ENCODE measurements around the gene ADAMTSL4. TPM values are rescaled to one million over a fixed set of nuclear protein-coding genes. Genes with fewer than 3 reads are reported as not detected.
A peak's percentile ranks its signal among the peaks of the same experiment; 100 is the strongest.

Gene ADAMTSL4
- total RNA-seq, 3 donors from 2014 or later (not counting 1 experiment from before 2014, with no cell fraction given): 1.7 to 2.9 (median 2.9) TPM

GRCh38 chr1:150606463-150607142 lies 57.4 kb downstream of the ADAMTSL4 start:
- H3K27ac Mint-ChIP-seq: no peak overlapping the region
- intact Hi-C loops (cut with micrococcal nuclease): no loop called here
- TF ChIP-seq CTCF (IDR thresholded peaks at IDR 0.05): no peak
- Histone ChIP-seq H3K27me3 (ENCODE audit: control insufficient read depth, insufficient read depth, low read length) (no peaks in the 10 kb centered on the region), H3K36me3 (ENCODE audit: control insufficient read depth, insufficient read depth, low read length) (peaks cover 2% of the 10 kb centered on the region), H3K4me3 (ENCODE audit: low read length) (no peak overlapping the region), H3K27ac (ENCODE audit: low read length) (no peak overlapping the region), H3K4me1 (ENCODE audit: control insufficient read depth, insufficient read depth, low read length) (peaks cover 13% of the 10 kb centered on the region), H3K9me3 (ENCODE audit: control insufficient read depth, insufficient read depth, low read length) (no peaks in the 10 kb centered on the region)
- H3K4me1 Mint-ChIP-seq: peaks cover 10 to 12% of the 10 kb centered on the region in 2 donors
- DNase-seq (no peak), ATAC-seq (no peak)
- no peak overlapping the region for H3K4me3 Mint-ChIP-seq
- no peaks in the 10 kb centered on the region for H3K36me3 Mint-ChIP-seq
- H3K27me3 Mint-ChIP-seq (ENCODE audit: low read depth in 2 of 2): no peaks in the 10 kb centered on the region
- 93% methylated on average over 6 of the region's 7 CpGs for WGBS (ENCODE audit: insufficient coverage)
- no peaks in the 10 kb centered on the region for H3K9me3 Mint-ChIP-seq

GRCh38 chr1:150609732-150610131 lies 60.5 kb downstream of the ADAMTSL4 start:
- Mint-ChIP-seq H3K36me3 (no peaks in the 10 kb centered on the region), H3K27me3 (ENCODE audit: low read depth in 2 of 2) (no peaks in the 10 kb centered on the region), H3K9me3 (no peaks in the 10 kb centered on the region), H3K27ac (peak overlapping the region; percentile 90 to 91), H3K4me1 (peaks cover 29 to 36% of the 10 kb centered on the region in 2 donors), H3K4me3 (no peak overlapping the region)
- peak overlapping the region; percentile 98 for H3K27ac ChIP-seq (ENCODE audit: low read length)
- DNase-seq (no peak), ATAC-seq (no peak)
- H3K9me3 ChIP-seq (ENCODE audit: control insufficient read depth, insufficient read depth, low read length): no peaks in the 10 kb centered on the region
- H3K36me3 ChIP-seq (ENCODE audit: control insufficient read depth, insufficient read depth, low read length): peaks cover 2% of the 10 kb centered on the region
- 91% methylated on average over 2 of the region's 2 CpGs for WGBS (ENCODE audit: insufficient coverage)
- peaks cover 42% of the 10 kb centered on the region for H3K4me1 ChIP-seq (ENCODE audit: control insufficient read depth, insufficient read depth, low read length)
- no peak for TF ChIP-seq CTCF (IDR thresholded peaks at IDR 0.05)
- H3K27me3 ChIP-seq (ENCODE audit: control insufficient read depth, insufficient read depth, low read length): no peaks in the 10 kb centered on the region
- H3K4me3 ChIP-seq (ENCODE audit: low read length): no peak overlapping the region
- intact Hi-C loops (cut with micrococcal nuclease): no loop called here

Other genes starting within 250 kb of the ADAMTSL4 start
- gene PRPF3, start 227.9 kb upstream of the ADAMTSL4 start, total RNA-seq: 100 to 1,000 TPM; 122 to 156 (median 148) TPM
- gene RPRD2, start 185.3 kb upstream of the ADAMTSL4 start, total RNA-seq: 10 to 100 TPM; 30.3 to 38.8 (median 34.0) TPM
- gene TARS2, start 62.0 kb upstream of the ADAMTSL4 start, total RNA-seq: 10 to 100 TPM; 34.7 to 50.0 (median 44.9) TPM
- under 1 TPM in 2 of 3 donors, not detected in 1; 0.42 to 0.43 TPM for gene ECM1, start 41.3 kb upstream of the ADAMTSL4 start, total RNA-seq
- gene FALEC, start 33.7 kb upstream of the ADAMTSL4 start, total RNA-seq: not detected
- gene MCL1, start 30.2 kb downstream of the ADAMTSL4 start, total RNA-seq: 1,000 to 10,000 TPM in 1 of 3 donors, 100 to 1,000 TPM in 2; 929 to 1,396 (median 938) TPM
- gene ENSA, start 80.2 kb downstream of the ADAMTSL4 start, total RNA-seq: 100 to 1,000 TPM; 185 to 228 (median 220) TPM
- gene GOLPH3L, start 147.7 kb downstream of the ADAMTSL4 start, total RNA-seq: 10 to 100 TPM in 2 of 3 donors, 1 to 10 TPM in 1; 6.2 to 13.6 (median 10.3) TPM
- under 1 TPM in 2 of 3 donors, not detected in 1; 0.57 to 0.65 TPM for gene HORMAD1, start 171.5 kb downstream of the ADAMTSL4 start, total RNA-seq
- gene CTSS, start 216.4 kb downstream of the ADAMTSL4 start, total RNA-seq: 100 to 1,000 TPM; 169 to 245 (median 229) TPM